IMR-90 (cell line): ENCODE measurements around the gene PRKCA. TPM values are rescaled to one million over a fixed set of nuclear protein-coding genes. Genes with fewer than 3 reads are reported as not detected.

Source experiments
- ATAC-seq: fragments of 200-7000 bp; cut with Tn5 transposase; 2 replicates; pipeline ENCODE4 v1.9.1; 2020; ENCODE audit warnings: low read depth, mild to moderate bottlenecking, moderate library complexity
- BruUV-seq: library from RNA; stranded (reverse); fragments of 400-500 nt; replicated peaks from 2 replicates; lab custom pipeline; 2021; lab: Mats Ljungman, UMichigan
- CTCF ChIA-PET: fragments of 300-600 bp; formaldehyde crosslinking; extraction: SDS; loops from one replicate; lab custom pipeline; 2021; ENCODE audit warnings: antibody characterized with exemption; lab: Yijun Ruan, JAX
- POLR2A ChIA-PET: fragments of 300-600 bp; sonication (Branson Sonifier 250); formaldehyde crosslinking; loops from one replicate; lab custom pipeline; 2022; ENCODE audit warnings: antibody characterized with exemption; ENCODE audit not compliant: unreplicated experiment; lab: Charles Lee
- DNase-seq: peaks from one replicate; pipeline ENCODE4 v3.0.0; 2013
- H2AFZ ChIP-seq: replicated peaks from 2 replicates; pipeline ENCODE3; 2013; ENCODE audit warnings: low read length, mild to moderate bottlenecking; ENCODE audit not compliant: poor library complexity
- H2AK5ac ChIP-seq: 2 replicates; pipeline ENCODE4 v1.6.1; 2013; ENCODE audit warnings: low read depth, low read length, inconsistent platforms
- H2AK9ac ChIP-seq: replicated peaks from 2 replicates; pipeline ENCODE3; 2013; ENCODE audit warnings: mild to moderate bottlenecking, low read depth, low read length, moderate library complexity; ENCODE audit not compliant: poor library complexity
- H2BK120ac ChIP-seq: 2 replicates; pipeline ENCODE4 v1.6.1; 2013; ENCODE audit warnings: low read depth, low read length, inconsistent platforms
- H2BK15ac ChIP-seq: 3 replicates; pipeline ENCODE4 v1.6.1; 2013; ENCODE audit warnings: low read depth, low read length, inconsistent platforms
- H2BK20ac ChIP-seq: 2 replicates; pipeline ENCODE4 v1.6.1; 2013; ENCODE audit warnings: low read depth, mild to moderate bottlenecking, inconsistent platforms, low read length, moderate library complexity
- H2BK5ac ChIP-seq: 2 replicates; pipeline ENCODE4 v1.6.1; 2013; ENCODE audit warnings: mild to moderate bottlenecking, low read depth, low read length, inconsistent platforms; ENCODE audit not compliant: poor library complexity, severe bottlenecking
- H3K14ac ChIP-seq: replicated peaks from 2 replicates; pipeline ENCODE4 v1.6.1; 2013; ENCODE audit warnings: low read depth, low read length, inconsistent platforms
- H3K18ac ChIP-seq: 2 replicates; pipeline ENCODE4 v1.6.1; 2013; ENCODE audit warnings: low read depth, low read length, control low read depth
- H3K23ac ChIP-seq: 2 replicates; pipeline ENCODE4 v1.6.1; 2013; ENCODE audit warnings: low read depth, low read length, inconsistent platforms
- H3K27ac ChIP-seq: 2 replicates; pipeline ENCODE4 v1.5.1; 2013; ENCODE audit warnings: mild to moderate bottlenecking, control low read depth, low read length; ENCODE audit not compliant: insufficient read depth
- H3K27me3 ChIP-seq: 2 replicates; pipeline ENCODE4 v1.6.1; 2013; ENCODE audit warnings: low read length; ENCODE audit not compliant: control insufficient read depth, insufficient read depth
- H3K36me3 ChIP-seq: 2 replicates; pipeline ENCODE4 v1.6.1; 2013; ENCODE audit warnings: low read length, mixed read lengths; ENCODE audit not compliant: control insufficient read depth, insufficient read depth
- H3K4ac ChIP-seq: 2 replicates; pipeline ENCODE4 v1.6.1; 2013; ENCODE audit warnings: low read depth, low read length, inconsistent platforms
- H3K4me1 ChIP-seq: 2 replicates; pipeline ENCODE4 v1.6.1; 2013; ENCODE audit warnings: low read length, mixed read lengths; ENCODE audit not compliant: control insufficient read depth, insufficient read depth
- H3K4me2 ChIP-seq: 2 replicates; pipeline ENCODE4 v1.6.1; 2013; ENCODE audit warnings: low read depth, mild to moderate bottlenecking, control low read depth, low read length, moderate library complexity
- H3K4me3 ChIP-seq: 2 replicates; pipeline ENCODE4 v1.5.1; 2013; ENCODE audit warnings: low read depth, mild to moderate bottlenecking, control low read depth, low read length, moderate library complexity; ENCODE audit not compliant: insufficient read depth
- H3K56ac ChIP-seq: 2 replicates; pipeline ENCODE4 v1.6.1; 2013; ENCODE audit warnings: low read length, inconsistent platforms; ENCODE audit not compliant: insufficient read depth; ENCODE audit errors: extremely low read depth
- H3K79me1 ChIP-seq, 2 experiments: 2 replicates each; pipeline ENCODE4 v1.6.1; 2013; ENCODE audit warnings: low read length in 2 of 2, inconsistent platforms in 1 of 2, low read depth in 1 of 2
- H3K9ac ChIP-seq: 2 replicates; pipeline ENCODE4 v1.6.1; 2013; ENCODE audit warnings: low read depth, low read length, control low read depth
- H3K9me1 ChIP-seq: 2 replicates; pipeline ENCODE4 v1.6.1; 2013; ENCODE audit warnings: low read length, inconsistent platforms; ENCODE audit not compliant: insufficient read depth
- H3K9me3 ChIP-seq: 2 replicates; pipeline ENCODE4 v1.6.1; 2013; ENCODE audit warnings: low read length; ENCODE audit not compliant: control insufficient read depth, insufficient read depth
- H4K20me1 ChIP-seq: 2 replicates; pipeline ENCODE4 v1.6.1; 2013; ENCODE audit warnings: low read length, inconsistent platforms; ENCODE audit not compliant: insufficient read depth
- H4K5ac ChIP-seq: 2 replicates; pipeline ENCODE4 v1.6.1; 2013; ENCODE audit warnings: mild to moderate bottlenecking, low read depth, low read length, control low read depth
- H4K8ac ChIP-seq, 2 experiments: 2 replicates each; pipeline ENCODE4 v1.6.1; 2013; ENCODE audit warnings: low read depth in 2 of 2, low read length in 2 of 2, control low read depth in 1 of 2, inconsistent platforms in 1 of 2
- H4K91ac ChIP-seq: 2 replicates; pipeline ENCODE4 v1.6.1; 2013; ENCODE audit warnings: low read depth, low read length, inconsistent platforms; ENCODE audit not compliant: insufficient read depth
- CEBPB ChIP-seq: IDR thresholded peaks from 2 replicates; pipeline ENCODE4 v1.6.1; 2012; ENCODE audit warnings: low read depth, low read length, improper control_type of control experiment
- NFE2L2 ChIP-seq: fragments of 150-350 bp; IDR thresholded peaks from 2 replicates; pipeline ENCODE4 v1.6.1; 2016; ENCODE audit warnings: low read depth, mild to moderate bottlenecking, low read length
- RFX5 ChIP-seq: IDR thresholded peaks from 2 replicates; pipeline ENCODE4 v1.8.0; 2012; ENCODE audit warnings: low read depth, mild to moderate bottlenecking, low read length, moderate library complexity
- USF2 ChIP-seq: fragments of 150-350 bp; IDR thresholded peaks from 2 replicates; pipeline ENCODE4 v1.6.1; 2017; ENCODE audit warnings: mild to moderate bottlenecking, antibody characterized with exemption, low read length, low read depth
- WGBS, 2 experiments: methylation state at CpG; one replicate each; pipeline versions ENCODE4 v1.1.5 to v1.1.7; 2013; ENCODE audit warnings: missing lambda C conversion rate in 2 of 2; ENCODE audit not compliant: insufficient read length in 1 of 2; ENCODE audit errors: extremely low coverage in 2 of 2; 5-methylcytosine and 5-hydroxymethylcytosine counted together
- dilution Hi-C: fragments of 300-500 bp; cut with HindIII; formaldehyde crosslinking; loops from one replicate; pipeline ENCODE4 v1.14.3; 2018; ENCODE audit warnings: low sequenced_read_pairs; ENCODE audit not compliant: unreplicated experiment
- in situ Hi-C: fragments of 300-500 bp; cut with MboI; formaldehyde crosslinking; loops from 3 replicates; pipeline ENCODE4 v1.14.3; 2019; ENCODE audit warnings: low sequenced_read_pairs, inconsistent platforms, mixed read lengths
- intact Hi-C: fragments of 100-400 bp; cut with micrococcal nuclease; formaldehyde crosslinking; loops from 2 replicates; pipeline ENCODE4 v1.10.0; 2022
- polyA plus RNA-seq, 3 experiments: library from polyadenylated mRNA; depleted of rRNA; stranded (reverse); fragments of >200 nt; gene quantifications; 2 replicates each; pipeline ENCODE4 v1.2.3, GENCODE V29; 2012; ENCODE audit warnings: low replicate concordance in 1 of 3
- total RNA-seq: library from RNA; depleted of rRNA; stranded (reverse); fragments of >200 nt; gene quantifications from 2 replicates; pipeline ENCODE4 v1.2.3, GENCODE V29; 2012

The PRKCA gene
- total and polyA plus RNA-seq, 2 of the 4 experiments (the other 2 are of a cell fraction), result 31.0 to 46.0 TPM

GRCh38 chr17:66524877-66525276, 222.5 kb downstream of the PRKCA start:
- H3K18ac ChIP-seq, result no peak overlapping the region
- peaks cover 28% of the 10 kb centered on the region for H4K20me1 ChIP-seq
- H3K4me1 ChIP-seq, result peaks cover 30% of the 10 kb centered on the region
- peaks cover 26% of the 10 kb centered on the region for H3K9me1 ChIP-seq
- H3K79me1 ChIP-seq, result peaks cover 39 to 67% of the 10 kb centered on the region in 2 experiments
- no peaks in the 10 kb centered on the region for H3K27me3 ChIP-seq
- peak overlapping the region; percentile 72; the same call in 1 of the 2 replicates for H2AK5ac ChIP-seq
- H3K4ac ChIP-seq, result no peak overlapping the region; the same call in 1 of the 2 replicates
- 0 out of 2 replicates have a peak overlapping the region, but pooled peaks have one; percentile 5 for H4K5ac ChIP-seq
- no peak overlapping the region; a peak in 1 of 4 replicates for H4K8ac ChIP-seq
- no peak overlapping the region for H3K56ac ChIP-seq
- H2BK20ac ChIP-seq, result 0 out of 2 replicates have a peak overlapping the region, but pooled peaks have one; percentile 1
- no TSS peak for BruUV-seq
- WGBS, 2 experiments, result no CpG with 5 or more reads among the region's 2 CpGs
- ChIA-PET POLR2A (interaction anchor here (0.5 kb wide), 1 partner anchor 100 kb away, joined by 3 read pairs; no protein-coding TSS in a partner anchor), CTCF (no interaction called here)
- no peak overlapping the region for H3K4me2 ChIP-seq
- no peak overlapping the region for H2AFZ ChIP-seq
- H2AK9ac ChIP-seq, result no peak overlapping the region
- H3K9ac ChIP-seq, result no peak overlapping the region
- TF ChIP-seq CEBPB, result no peak
- no peak for TF ChIP-seq NFE2L2
- no peak for TF ChIP-seq USF2
- TF ChIP-seq RFX5, result no peak
- intact Hi-C loops, result no loop called here
- H3K4me3 ChIP-seq, result no peak overlapping the region
- 0 out of 2 replicates have a peak, but pooled peaks cover 1% of the 10 kb centered on the region for H3K36me3 ChIP-seq
- H2BK15ac ChIP-seq, result no peak overlapping the region
- dilution Hi-C loops, result no loop called here
- DNase-seq, result no peak
- 0 out of 2 replicates have a peak overlapping the region, but pooled peaks have one; percentile 33 for H4K91ac ChIP-seq
- H3K23ac ChIP-seq, result no peak overlapping the region
- in situ Hi-C loops, result no loop called here
- no peak overlapping the region; the same call in 1 of the 2 replicates for H3K27ac ChIP-seq
- peak overlapping the region; percentile 49; the same call in 1 of the 2 replicates for H3K14ac ChIP-seq
- peak overlapping the region; percentile 59 for H2BK5ac ChIP-seq
- no peaks in the 10 kb centered on the region for H3K9me3 ChIP-seq
- ATAC-seq, result no peak
- H2BK120ac ChIP-seq, result 0 out of 2 replicates have a peak overlapping the region, but pooled peaks have one; percentile 46
